HepG2 (cell line): ENCODE results near the gene GPX7. TPM values are rescaled to one million over a fixed set of nuclear protein-coding genes. Genes with fewer than 3 reads are reported as not detected.

Source experiments
- ATAC-seq: fragments of 200-7000 bp; cut with Tn5 transposase; 3 replicates; pipeline ENCODE4 v1.9.1; 2020; ENCODE audit warnings: mild to moderate bottlenecking, moderate library complexity
- BruUV-seq: library from RNA; stranded (reverse); fragments of 400-500 nt; replicated peaks from 2 replicates; lab custom pipeline; 2021; lab: Mats Ljungman, UMichigan
- CTCF ChIA-PET: fragments of 300-600 bp; formaldehyde crosslinking; extraction: SDS; loops from one replicate; lab custom pipeline; 2021; ENCODE audit warnings: low total read pairs, inconsistent platforms, low intra/inter-chr PET ratio; lab: Yijun Ruan, JAX
- POLR2A ChIA-PET: fragments of 350-600 bp; sonication (Branson Sonifier 250); formaldehyde crosslinking; loops from one replicate; lab custom pipeline; 2020; ENCODE audit warnings: antibody characterized with exemption, inconsistent platforms; lab: Yijun Ruan, JAX
- DNase-seq: peaks from one replicate; pipeline ENCODE4 v3.0.0-alpha.2; 2015; ENCODE audit warnings: low spot score
- FAIRE-seq: peaks from 3 replicates; lab custom pipeline; 2011; peaks lifted over from hg19 to GRCh38; lab: Jason Lieb, UNC
- H2AFZ ChIP-seq: one replicate; pipeline ENCODE4 v1.6.1; 2011; ENCODE audit warnings: low read length, inconsistent platforms
- H3K27ac ChIP-seq: fragments of 300-600 bp; 3 replicates; pipeline ENCODE4 v1.8.0; 2011; ENCODE audit warnings: mixed run types, mild to moderate bottlenecking, mixed read lengths, low read length, inconsistent platforms; ENCODE audit not compliant: insufficient read depth; ENCODE audit errors: extremely low read length
- H3K27me3 ChIP-seq, 2 experiments: fragments of 200-600 bp in 1 of 2; 2 replicates in 1 of 2; 3 replicates in 1 of 2; pipeline versions ENCODE4 v1.6.0 to v1.8.0; 2011; ENCODE audit warnings: low read length in 2 of 2, mild to moderate bottlenecking in 2 of 2, moderate library complexity in 2 of 2, inconsistent platforms in 1 of 2; ENCODE audit not compliant: insufficient read depth in 2 of 2, control insufficient read depth in 1 of 2
- H3K36me3 ChIP-seq, 2 experiments: fragments of 200-600 bp in 1 of 2; replicated peaks in 1 of 2; 2 replicates in 1 of 2; 3 replicates in 1 of 2; pipeline versions ENCODE4 v1.5.1 to v1.8.0; 2011; ENCODE audit warnings: low read length in 2 of 2, inconsistent platforms in 1 of 2; ENCODE audit not compliant: insufficient read depth in 2 of 2, control insufficient read depth in 1 of 2
- H3K4me1 ChIP-seq: 2 replicates; pipeline ENCODE4 v1.5.1; 2012; ENCODE audit warnings: low read length, inconsistent platforms; ENCODE audit not compliant: insufficient read depth
- H3K4me2 ChIP-seq: 2 replicates; pipeline ENCODE4 v1.6.0; 2011; ENCODE audit warnings: low read depth, low read length, inconsistent platforms
- H3K4me3 ChIP-seq, 3 experiments: fragments of 200-600 bp in 1 of 3; sonication (generic), shearing (Covaris generic) in 1 of 3; replicated peaks in 1 of 3; 2 replicates each; pipeline ENCODE4 v1.5.1; 2011 to 2016; ENCODE audit warnings: low read length in 3 of 3, inconsistent platforms in 2 of 3, low read depth in 2 of 3, mild to moderate bottlenecking in 2 of 3, control low read depth in 1 of 3, mixed read lengths in 1 of 3; ENCODE audit not compliant: insufficient read depth in 1 of 3
- H3K79me2 ChIP-seq: one replicate; pipeline ENCODE4 v1.6.1; 2011; ENCODE audit warnings: low read length, inconsistent platforms; ENCODE audit not compliant: insufficient read depth
- H3K9ac ChIP-seq: 2 replicates; pipeline ENCODE4 v1.6.0; 2011; ENCODE audit warnings: mild to moderate bottlenecking, low read depth, low read length, inconsistent platforms; ENCODE audit not compliant: insufficient read depth
- H3K9me3 ChIP-seq: 2 replicates; pipeline ENCODE4 v1.5.1; 2012; ENCODE audit warnings: mild to moderate bottlenecking, low read length
- H4K20me1 ChIP-seq: 2 replicates; pipeline ENCODE4 v1.6.0; 2011; ENCODE audit warnings: inconsistent platforms, mild to moderate bottlenecking, low read length, moderate library complexity; ENCODE audit not compliant: insufficient read depth
- CBFB ChIP-seq: sonication (generic); formaldehyde crosslinking; IDR thresholded peaks from 2 replicates; pipeline ENCODE4 v1.4.0; 2020; ENCODE audit warnings: missing genetic modification reagents
- CEBPB ChIP-seq: IDR thresholded peaks from 2 replicates; pipeline ENCODE4 v1.6.1; 2011; ENCODE audit warnings: low read depth, low read length, improper control_type of control experiment, borderline replicate concordance
- HHEX ChIP-seq: IDR thresholded peaks from 2 replicates; pipeline ENCODE4 v1.6.1; 2016; ENCODE audit warnings: control low read depth
- HNF4G ChIP-seq, 2 experiments: sonication (generic) in 1 of 2; formaldehyde crosslinking in 1 of 2; IDR thresholded peaks; 2 replicates each; pipeline versions ENCODE4 v1.4.0 to v1.6.1; 2011 to 2020; ENCODE audit warnings: borderline replicate concordance in 2 of 2, low read depth in 2 of 2, mild to moderate bottlenecking in 2 of 2, low read length in 1 of 2, missing genetic modification reagents in 1 of 2, moderate library complexity in 1 of 2
- MTA1 ChIP-seq: sonication (generic); formaldehyde crosslinking; IDR thresholded peaks from 2 replicates; pipeline ENCODE4 v1.4.0; 2020; ENCODE audit warnings: missing genetic modification reagents, mild to moderate bottlenecking, borderline replicate concordance
- NFE2L2 ChIP-seq: fragments of 150-350 bp; IDR thresholded peaks from 2 replicates; pipeline ENCODE4 v1.6.1; 2014; ENCODE audit warnings: low read length
- PLRG1 ChIP-seq: fragments of 450-650 bp; conservative IDR thresholded peaks from 2 replicates; pipeline ENCODE4 v1.6.1; 2016
- POLR2G ChIP-seq: fragments of 200-400 bp; formaldehyde crosslinking; IDR thresholded peaks from 2 replicates; pipeline ENCODE4 v1.6.1; 2018; ENCODE audit warnings: mild to moderate bottlenecking, low read depth, low read length, moderate library complexity
- SETDB1 ChIP-seq: sonication (generic); formaldehyde crosslinking; IDR thresholded peaks from 2 replicates; pipeline ENCODE4 v1.5.1; 2020; ENCODE audit warnings: missing genetic modification reagents, mild to moderate bottlenecking, borderline replicate concordance
- SMYD3 ChIP-seq: sonication (generic); formaldehyde crosslinking; IDR thresholded peaks from 2 replicates; pipeline ENCODE4 v1.8.1; 2023; ENCODE audit warnings: mild to moderate bottlenecking, missing genetic modification reagents
- SRF ChIP-seq: IDR thresholded peaks from 2 replicates; pipeline ENCODE4 v1.6.1; 2011; ENCODE audit warnings: mild to moderate bottlenecking, low read depth, low read length, moderate library complexity
- TARDBP ChIP-seq: sonication (generic); formaldehyde crosslinking; IDR thresholded peaks from 2 replicates; pipeline ENCODE4 v1.8.0; 2022; ENCODE audit warnings: mild to moderate bottlenecking, missing genetic modification reagents
- TEAD2 ChIP-seq: sonication (generic); formaldehyde crosslinking; IDR thresholded peaks from 2 replicates; pipeline ENCODE4 v1.9.0; 2021; ENCODE audit warnings: missing genetic modification reagents
- ZBTB8A ChIP-seq: sonication (generic); formaldehyde crosslinking; IDR thresholded peaks from 2 replicates; pipeline ENCODE4 v1.4.0; 2020; ENCODE audit warnings: mild to moderate bottlenecking, low read depth, missing genetic modification reagents, borderline replicate concordance
- ZKSCAN8 ChIP-seq: IDR thresholded peaks from 2 replicates; pipeline ENCODE4 v1.6.1; 2016; ENCODE audit warnings: borderline replicate concordance, missing genetic modification reagents, missing compliant biosample characterization
- ZNF512B ChIP-seq: sonication (generic); formaldehyde crosslinking; IDR thresholded peaks from 2 replicates; pipeline ENCODE4 v1.5.1; 2020; ENCODE audit warnings: missing genetic modification reagents, mild to moderate bottlenecking, borderline replicate concordance
- ZNF543 ChIP-seq: sonication (generic); formaldehyde crosslinking; IDR thresholded peaks from 2 replicates; pipeline ENCODE4 v1.4.0; 2020; ENCODE audit warnings: mild to moderate bottlenecking, missing genetic modification reagents
- ZNF556 ChIP-seq: sonication (generic); formaldehyde crosslinking; IDR thresholded peaks from 2 replicates; pipeline ENCODE4 v1.4.0; 2020; ENCODE audit warnings: mild to moderate bottlenecking, missing genetic modification reagents, borderline replicate concordance
- ZNF580 ChIP-seq: IDR thresholded peaks from 2 replicates; pipeline ENCODE4 v1.6.1; 2016; ENCODE audit warnings: low read depth, borderline replicate concordance
- ZNF619 ChIP-seq: sonication (generic); formaldehyde crosslinking; IDR thresholded peaks from 2 replicates; pipeline ENCODE4 v1.4.0; 2020; ENCODE audit warnings: mild to moderate bottlenecking, missing genetic modification reagents
- ZNF678 ChIP-seq: sonication (generic); formaldehyde crosslinking; IDR thresholded peaks from 2 replicates; pipeline ENCODE4 v1.4.0; 2020; ENCODE audit warnings: mild to moderate bottlenecking, missing genetic modification reagents
- ZNF7 ChIP-seq: IDR thresholded peaks from 2 replicates; pipeline ENCODE4 v1.6.1; 2016; ENCODE audit warnings: missing biosample characterization, missing genetic modification reagents
- ZNF777 ChIP-seq: sonication (generic); formaldehyde crosslinking; IDR thresholded peaks from 2 replicates; pipeline ENCODE4 v1.4.0; 2020; ENCODE audit warnings: missing genetic modification reagents
- WGBS: methylation state at CpG from one replicate; pipeline ENCODE4 v1.1.6; 2017; ENCODE audit warnings: low lambda C conversion rate; 5-methylcytosine and 5-hydroxymethylcytosine counted together
- in situ Hi-C: cut with HindIII; loops from 2 replicates; pipeline ENCODE4 v1.10.0; 2017; ENCODE audit warnings: low pct_unique_long_range_greater_than_20kb; ENCODE audit not compliant: extremely low pct_ligation_motif_present
- intact Hi-C: fragments of 100-400 bp; cut with micrococcal nuclease; formaldehyde crosslinking; loops from one replicate; pipeline ENCODE4 v1.10.0; 2022; ENCODE audit not compliant: unreplicated experiment
- polyA plus RNA-seq, 8 experiments: library from polyadenylated mRNA; depleted of rRNA in 3 of 8; stranded (reverse) in 7 of 8; unstranded in 1 of 8; fragments of >200 nt; fragmentation: Illumina TruSeq in 4 of 8; extraction: Trizol in 4 of 8; gene quantifications; 2 replicates each; pipeline versions ENCODE4 v1.2.1 to v1.2.3, GENCODE V29; 2011 to 2016; ENCODE audit warnings: low read depth in 4 of 8, missing spikeins in 1 of 8, mixed read lengths in 1 of 8; ENCODE audit not compliant: insufficient read depth in 1 of 8
- total RNA-seq, 5 experiments: library from RNA; depleted of rRNA; stranded (reverse); fragments of >200 nt; fragmentation: Illumina TruSeq; extraction: Trizol; gene quantifications; 2 replicates each; pipeline ENCODE4 v1.2.3, GENCODE V29; 2016; ENCODE audit warnings: low read depth in 1 of 5

Gene GPX7
- total and polyA plus RNA-seq, 2 of the 13 experiments (the other 11 are each of a cell fraction or from before 2014, with no cell fraction given) = 14.1 to 16.2 TPM

DNA sequence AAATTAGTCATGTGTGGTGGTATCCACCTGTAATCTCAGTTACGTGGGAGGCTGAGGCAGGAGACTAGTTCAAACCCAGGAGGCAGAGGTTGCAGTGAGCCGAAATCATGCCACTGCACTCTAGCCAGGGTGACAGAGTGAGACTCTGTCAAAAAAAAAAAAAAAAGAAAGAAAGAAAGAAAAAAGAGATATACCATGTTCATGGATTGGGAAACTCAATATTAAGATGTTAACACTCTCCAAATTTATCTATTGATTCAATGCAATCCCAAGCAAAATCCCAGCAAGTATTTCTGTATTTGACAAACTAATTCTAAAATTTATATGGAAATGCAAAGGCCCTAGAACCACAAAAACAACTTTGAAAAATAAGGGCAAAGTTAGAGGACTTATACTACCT is 19.8 kb downstream of the GPX7 start (continued):
- TF ChIP-seq ZNF512B (CRISPR knock-in tag) = no peak
- no peak for TF ChIP-seq HNF4G (IDR thresholded peaks at IDR 0.05; ENCODE audit: borderline replicate concordance, low read depth, low read length)
- TF ChIP-seq HNF4G (CRISPR knock-in tag; IDR thresholded peaks at IDR 0.05; ENCODE audit: borderline replicate concordance, low read depth) = no peak
- no peak for TF ChIP-seq POLR2G
- no peak for TF ChIP-seq CBFB (CRISPR knock-in tag)
- no peak for TF ChIP-seq ZNF7 (CRISPR knock-in tag)
- TF ChIP-seq SRF = no peak

GRCh38 chr1:52623812-52624211 is 21.6 kb downstream of the GPX7 start:
- FAIRE-seq (no peak), ATAC-seq (no peak), DNase-seq (no peak)
- no peak overlapping the region for H3K9ac ChIP-seq
- ChIA-PET POLR2A (no interaction called here), CTCF (no interaction called here)
- H3K27me3 ChIP-seq = no peaks in the 10 kb centered on the region
- H3K4me2 ChIP-seq = no peak overlapping the region
- H3K4me3 ChIP-seq = no peak overlapping the region
- no peaks in the 10 kb centered on the region for H4K20me1 ChIP-seq
- H2AFZ ChIP-seq = no peak overlapping the region
- in situ Hi-C loops (no loop called here), intact Hi-C loops (no loop called here)
- no TSS peak for BruUV-seq
- no peak overlapping the region for H3K27ac ChIP-seq
- H3K9me3 ChIP-seq = peaks cover 10% of the 10 kb centered on the region
- peaks cover 17% of the 10 kb centered on the region; the same call in 1 of the 2 replicates for H3K4me1 ChIP-seq
- H3K79me2 ChIP-seq = no peaks in the 10 kb centered on the region
- no peaks in the 10 kb centered on the region for H3K36me3 ChIP-seq
- WGBS = 42% methylated on average over 3 of the region's 3 CpGs
- TF ChIP-seq NFE2L2 (no peak), PLRG1 (no peak), TARDBP (CRISPR knock-in tag) (no peak), ZNF678 (no peak), CEBPB (no peak), ZNF543 (CRISPR knock-in tag) (no peak), MTA1 (no peak), ZKSCAN8 (CRISPR knock-in tag) (no peak), HHEX (CRISPR knock-in tag) (no peak), ZNF777 (CRISPR knock-in tag) (no peak), ZNF556 (CRISPR knock-in tag) (no peak), ZNF580 (no peak), ZNF619 (CRISPR knock-in tag) (no peak), ZBTB8A (CRISPR knock-in tag) (no peak), SRF (no peak), TEAD2 (CRISPR knock-in tag) (no peak), SMYD3 (CRISPR knock-in tag) (no peak), SETDB1 (no peak)
